Caco-2 (cell line): Measurements from ENCODE around the gene LTBP1. TPM values are rescaled to one million over a fixed set of nuclear protein-coding genes. Genes with fewer than 3 reads are reported as not detected.
A peak's percentile ranks its signal among the peaks of the same experiment; 100 is the strongest.

Experiments
- BruUV-seq: library from RNA; stranded (reverse); fragments of 400-500 nt; replicated peaks from 2 replicates; lab custom pipeline; 2021; lab: Mats Ljungman, UMichigan
- CTCF ChIA-PET: fragments of 300-600 bp; sonication (Branson Sonifier 250); formaldehyde crosslinking; loops from one replicate; lab custom pipeline; 2022; ENCODE audit warnings: antibody characterized with exemption; lab: Charles Lee
- POLR2A ChIA-PET: fragments of 300-600 bp; sonication (Branson Sonifier 250); formaldehyde crosslinking; loops from one replicate; lab custom pipeline; 2022; ENCODE audit warnings: antibody characterized with exemption; lab: Charles Lee
- DNase-seq, 2 experiments: peaks; one replicate each; pipeline versions ENCODE4 v3.0.0 to v3.0.0-alpha.2; 2020 to 2022
- H3K27me3 ChIP-seq: replicated peaks from 2 replicates; pipeline ENCODE4 v1.6.0; 2011; ENCODE audit warnings: low read length; ENCODE audit not compliant: control insufficient read depth, insufficient read depth
- H3K36me3 ChIP-seq: 2 replicates; pipeline ENCODE4 v1.5.1; 2011; ENCODE audit warnings: low read length; ENCODE audit not compliant: control insufficient read depth, insufficient read depth
- H3K4me1 ChIP-seq: fragments of 250-450 bp; sonication (Bioruptor Pico); 2 replicates; pipeline ENCODE4 v1.5.1; 2020; ENCODE audit warnings: mild to moderate bottlenecking
- H3K4me3 ChIP-seq: 2 replicates; pipeline ENCODE4 v1.5.1; 2011; ENCODE audit warnings: low read depth, mild to moderate bottlenecking, control low read depth, low read length
- H3K9me3 ChIP-seq: fragments of 250-450 bp; sonication (Bioruptor Pico); 2 replicates; pipeline ENCODE4 v1.5.1; 2020; ENCODE audit warnings: mild to moderate bottlenecking, moderate library complexity
- H3K27ac Mint-ChIP-seq: one replicate; pipeline ENCODE4 v1.8.0; 2022; ENCODE audit warnings: mixed read lengths; ENCODE audit not compliant: unreplicated experiment
- H3K27me3 Mint-ChIP-seq: one replicate; pipeline ENCODE4 v1.8.0; 2022; ENCODE audit warnings: mixed read lengths; ENCODE audit not compliant: insufficient read depth, unreplicated experiment
- H3K36me3 Mint-ChIP-seq: one replicate; pipeline ENCODE4 v1.8.0; 2022; ENCODE audit warnings: mild to moderate bottlenecking, mixed read lengths; ENCODE audit not compliant: insufficient read depth, unreplicated experiment
- H3K4me1 Mint-ChIP-seq: one replicate; pipeline ENCODE4 v1.8.0; 2022; ENCODE audit warnings: low read depth, mixed read lengths; ENCODE audit not compliant: unreplicated experiment
- H3K4me3 Mint-ChIP-seq: one replicate; pipeline ENCODE4 v1.8.0; 2022; ENCODE audit warnings: mild to moderate bottlenecking, moderate library complexity, mixed read lengths; ENCODE audit not compliant: unreplicated experiment
- H3K9me3 Mint-ChIP-seq: one replicate; pipeline ENCODE4 v1.8.0; 2022; ENCODE audit warnings: mixed read lengths; ENCODE audit not compliant: unreplicated experiment
- intact Hi-C: fragments of 100-400 bp; cut with micrococcal nuclease; formaldehyde crosslinking; loops from one replicate; pipeline ENCODE4 v1.10.0; 2022; ENCODE audit not compliant: unreplicated experiment
- total RNA-seq: library from RNA; stranded (reverse); gene quantifications from 2 replicates; pipeline ENCODE4 v1.2.3, GENCODE V29; 2022
- TF ChIP-seq, protein P1 (sequence below), 2 experiments: fragments of 200-600 bp in 1 of 2; IDR thresholded peaks; 1 replicate in 1 of 2; 2 replicates in 1 of 2; pipeline versions ENCODE4 v1.5.1 to v1.8.0; 2011 to 2022; ENCODE audit warnings: antibody characterized with exemption in 1 of 2, control low read depth in 1 of 2, inconsistent platforms in 1 of 2, low read depth in 1 of 2, low read length in 1 of 2, mild to moderate bottlenecking in 1 of 2, moderate library complexity in 1 of 2; ENCODE audit not compliant: insufficient read depth in 1 of 2, severe bottlenecking in 1 of 2, unreplicated experiment in 1 of 2

The LTBP1 gene
- total RNA-seq, 1 experiment from 2014 or later: 64.2 TPM

DNA sequence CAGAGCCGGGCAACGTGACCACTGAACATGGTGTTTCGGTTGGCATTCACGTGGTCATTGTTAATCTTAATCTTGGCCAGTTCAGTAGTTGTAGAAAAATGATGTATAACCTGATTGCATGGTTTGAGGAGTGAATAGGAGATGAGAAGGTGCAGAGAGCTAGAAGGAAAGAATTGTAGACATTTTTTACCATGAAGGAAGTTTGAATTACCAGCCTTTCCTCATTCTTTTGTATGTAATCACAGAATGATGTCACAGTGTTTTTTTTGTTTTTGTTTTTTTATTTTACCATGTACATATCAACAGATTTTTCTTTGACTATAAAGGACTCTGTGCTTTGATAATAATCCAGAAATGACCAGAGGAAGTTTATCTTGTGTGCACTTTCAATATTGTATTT lies 126.3 kb downstream of the LTBP1 start:
- ChIA-PET POLR2A (no interaction called here), CTCF (no interaction called here)
- DNase-seq: no peak
- Histone ChIP-seq H3K27me3 (no peaks in the 10 kb centered on the region), H3K9me3 (no peaks in the 10 kb centered on the region), H3K36me3 (no peaks in the 10 kb centered on the region), H3K4me1 (no peaks in the 10 kb centered on the region), H3K4me3 (no peak overlapping the region)
- Mint-ChIP-seq H3K9me3 (no peaks in the 10 kb centered on the region), H3K36me3 (no peaks in the 10 kb centered on the region), H3K4me1 (peaks cover 6% of the 10 kb centered on the region), H3K27ac (peak overlapping the region; percentile 37), H3K4me3 (no peak overlapping the region), H3K27me3 (no peaks in the 10 kb centered on the region)
- intact Hi-C loops: no loop called here
- TF ChIP-seq, protein P1, sequence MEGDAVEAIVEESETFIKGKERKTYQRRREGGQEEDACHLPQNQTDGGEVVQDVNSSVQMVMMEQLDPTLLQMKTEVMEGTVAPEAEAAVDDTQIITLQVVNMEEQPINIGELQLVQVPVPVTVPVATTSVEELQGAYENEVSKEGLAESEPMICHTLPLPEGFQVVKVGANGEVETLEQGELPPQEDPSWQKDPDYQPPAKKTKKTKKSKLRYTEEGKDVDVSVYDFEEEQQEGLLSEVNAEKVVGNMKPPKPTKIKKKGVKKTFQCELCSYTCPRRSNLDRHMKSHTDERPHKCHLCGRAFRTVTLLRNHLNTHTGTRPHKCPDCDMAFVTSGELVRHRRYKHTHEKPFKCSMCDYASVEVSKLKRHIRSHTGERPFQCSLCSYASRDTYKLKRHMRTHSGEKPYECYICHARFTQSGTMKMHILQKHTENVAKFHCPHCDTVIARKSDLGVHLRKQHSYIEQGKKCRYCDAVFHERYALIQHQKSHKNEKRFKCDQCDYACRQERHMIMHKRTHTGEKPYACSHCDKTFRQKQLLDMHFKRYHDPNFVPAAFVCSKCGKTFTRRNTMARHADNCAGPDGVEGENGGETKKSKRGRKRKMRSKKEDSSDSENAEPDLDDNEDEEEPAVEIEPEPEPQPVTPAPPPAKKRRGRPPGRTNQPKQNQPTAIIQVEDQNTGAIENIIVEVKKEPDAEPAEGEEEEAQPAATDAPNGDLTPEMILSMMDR (IDR thresholded peaks at IDR 0.05; ENCODE audit: insufficient read depth in 1 of 2, low read depth in 1 of 2, low read length in 1 of 2, severe bottlenecking in 1 of 2, unreplicated experiment in 1 of 2): no peak
- BruUV-seq: no TSS peak

DNA sequence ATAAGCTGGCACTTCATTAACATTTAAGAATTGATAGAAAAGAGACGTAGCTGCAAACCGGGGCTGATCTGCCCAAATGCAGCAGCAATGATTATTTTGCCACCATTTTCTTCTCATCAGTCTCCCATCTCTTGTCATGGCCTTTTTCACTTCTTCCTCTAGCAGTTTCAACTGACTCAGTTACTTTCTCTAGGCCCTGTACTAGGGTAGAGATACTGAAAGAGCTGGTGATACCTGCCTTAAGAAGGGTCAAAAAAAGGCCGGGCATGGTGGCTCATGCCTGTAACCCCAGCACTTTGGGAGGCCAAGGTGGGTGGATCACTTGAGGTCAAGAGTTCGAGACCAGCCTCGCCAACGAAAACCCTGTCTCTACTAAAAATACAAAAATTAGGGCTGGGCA lies 127.4 kb downstream of the LTBP1 start:
- Mint-ChIP-seq H3K27ac (no peak overlapping the region), H3K4me3 (no peak overlapping the region), H3K9me3 (no peaks in the 10 kb centered on the region), H3K27me3 (no peaks in the 10 kb centered on the region), H3K4me1 (peaks cover 6% of the 10 kb centered on the region), H3K36me3 (no peaks in the 10 kb centered on the region)
- H3K9me3 ChIP-seq: no peaks in the 10 kb centered on the region
- ChIA-PET CTCF (no interaction called here), POLR2A (no interaction called here)
- H3K4me3 ChIP-seq: no peak overlapping the region
- intact Hi-C loops: no loop called here
- no peak for DNase-seq
- no peaks in the 10 kb centered on the region for H3K36me3 ChIP-seq
- H3K27me3 ChIP-seq: no peaks in the 10 kb centered on the region
- H3K4me1 ChIP-seq: no peaks in the 10 kb centered on the region
- no TSS peak for BruUV-seq
- TF ChIP-seq, protein P1 (IDR thresholded peaks at IDR 0.05; ENCODE audit: insufficient read depth in 1 of 2, low read depth in 1 of 2, low read length in 1 of 2, severe bottlenecking in 1 of 2, unreplicated experiment in 1 of 2): no peak

DNA sequence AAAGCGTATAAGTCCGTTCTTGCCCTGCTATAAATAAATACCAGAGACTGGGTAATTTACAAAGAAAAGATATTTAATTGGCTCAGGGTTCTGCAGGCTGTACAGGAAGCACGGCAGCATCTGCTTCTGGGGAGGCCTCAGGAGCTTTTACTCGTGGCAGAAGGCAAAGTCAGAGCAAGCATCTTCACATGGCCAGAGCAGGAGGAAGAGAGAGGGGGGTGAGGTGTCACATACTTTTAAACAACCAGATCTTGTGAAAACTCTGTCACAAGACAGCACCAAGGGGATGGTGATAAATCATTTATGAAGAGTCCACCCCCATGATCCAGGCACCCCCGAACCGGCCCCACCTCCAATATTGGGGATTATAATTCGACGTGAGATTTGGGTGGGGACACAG lies 130.6 kb downstream of the LTBP1 start:
- TF ChIP-seq, protein P1 (IDR thresholded peaks at IDR 0.05; ENCODE audit: insufficient read depth in 1 of 2, low read depth in 1 of 2, low read length in 1 of 2, severe bottlenecking in 1 of 2, unreplicated experiment in 1 of 2): no peak
- Mint-ChIP-seq H3K9me3 (no peaks in the 10 kb centered on the region), H3K36me3 (no peaks in the 10 kb centered on the region), H3K4me1 (peaks cover 6% of the 10 kb centered on the region), H3K27me3 (no peaks in the 10 kb centered on the region), H3K4me3 (no peak overlapping the region), H3K27ac (no peak overlapping the region)
- Histone ChIP-seq H3K27me3 (no peaks in the 10 kb centered on the region), H3K36me3 (no peaks in the 10 kb centered on the region), H3K9me3 (no peaks in the 10 kb centered on the region), H3K4me1 (no peaks in the 10 kb centered on the region), H3K4me3 (no peak overlapping the region)
- intact Hi-C loops: no loop called here
- DNase-seq: no peak
- POLR2A ChIA-PET: no interaction called here
- BruUV-seq: no TSS peak
- CTCF ChIA-PET: no interaction called here
